GM18517 (cell line): ENCODE data around the gene GPRIN1.

Experiments
- ATAC-seq: cut with Tn5 transposase; IDR thresholded peaks from one replicate; pipeline ENCODE4 v1.9.1; 2021; ENCODE audit warnings: mild to moderate bottlenecking, moderate library complexity; ENCODE audit not compliant: unreplicated experiment

GPRIN1 gene

DNA sequence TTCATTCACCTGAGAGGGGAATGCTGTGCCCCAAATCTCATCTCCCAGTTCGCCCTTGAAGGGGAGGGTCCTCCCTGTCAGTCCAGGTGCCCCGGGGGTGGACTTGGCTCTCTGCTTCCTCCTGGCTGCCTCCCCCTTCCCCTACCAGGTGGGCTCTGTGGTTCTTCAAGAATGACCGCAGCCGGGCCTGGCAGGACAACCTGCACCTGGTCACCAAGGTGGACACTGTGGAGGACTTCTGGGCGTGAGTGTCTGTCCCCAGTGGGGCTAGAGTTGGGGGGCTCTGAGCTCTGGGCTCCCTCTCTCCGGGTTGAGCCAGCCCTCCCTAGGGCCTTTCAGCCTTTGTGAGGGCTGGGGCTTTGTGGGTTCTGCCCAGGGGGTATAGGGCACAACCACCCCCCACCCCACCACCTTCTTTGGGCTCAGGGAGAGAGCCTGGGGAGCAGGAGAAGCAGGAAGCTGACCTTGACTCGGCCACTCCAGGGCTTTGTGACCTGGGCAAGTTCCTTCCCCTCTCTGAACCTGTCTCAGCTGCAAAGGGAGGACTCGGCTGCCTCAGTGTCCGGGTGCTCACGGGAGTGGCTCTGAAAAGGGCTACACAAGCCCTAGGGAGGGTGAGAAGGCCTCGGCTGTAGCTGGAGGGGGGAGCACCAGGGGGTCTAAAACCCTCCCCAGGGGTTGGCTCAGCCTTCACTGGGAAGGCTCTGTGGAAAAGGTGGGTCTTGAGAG is 33.7 kb upstream of the GPRIN1 start:
- no peak for ATAC-seq

- no peak for ATAC-seq
These were observed 32.9 kb upstream of the GPRIN1 start for GRCh38 chr5:176642675-176643490.

GRCh38 chr5:176640616-176641015 is 30.7 kb upstream of the GPRIN1 start:
- ATAC-seq = no peak

DNA sequence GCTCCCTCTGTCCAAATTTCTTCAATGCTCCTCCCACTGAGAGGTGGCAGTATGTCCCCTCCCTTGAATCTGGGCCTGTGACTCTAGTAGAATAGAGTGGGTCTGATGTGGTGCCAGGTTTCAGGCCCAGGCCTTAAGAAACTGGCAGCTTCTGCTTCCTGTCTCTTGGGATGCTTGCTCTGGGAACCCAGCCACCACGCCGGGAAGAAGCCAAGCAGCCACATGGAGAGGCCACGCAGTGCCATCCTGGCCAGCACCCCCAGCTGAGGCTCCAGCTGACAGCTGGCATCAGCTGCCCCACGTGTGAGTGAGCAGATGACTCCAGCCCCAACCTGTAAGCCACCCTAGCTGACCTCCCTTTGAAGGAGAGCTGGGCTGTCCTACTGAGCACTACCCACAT is 30.0 kb upstream of the GPRIN1 start:
- no peak for ATAC-seq

- ATAC-seq = no peak
These were observed 29.3 kb upstream of the GPRIN1 start for GRCh38 chr5:176639208-176639607.

- no peak for ATAC-seq
These were observed 28.5 kb upstream of the GPRIN1 start for GRCh38 chr5:176638437-176638836.

- ATAC-seq = no peak
These were observed 27.6 kb upstream of the GPRIN1 start for GRCh38 chr5:176637556-176637955.

- ATAC-seq = no peak
These were observed 26.5 kb upstream of the GPRIN1 start for GRCh38 chr5:176636426-176636825.

DNA sequence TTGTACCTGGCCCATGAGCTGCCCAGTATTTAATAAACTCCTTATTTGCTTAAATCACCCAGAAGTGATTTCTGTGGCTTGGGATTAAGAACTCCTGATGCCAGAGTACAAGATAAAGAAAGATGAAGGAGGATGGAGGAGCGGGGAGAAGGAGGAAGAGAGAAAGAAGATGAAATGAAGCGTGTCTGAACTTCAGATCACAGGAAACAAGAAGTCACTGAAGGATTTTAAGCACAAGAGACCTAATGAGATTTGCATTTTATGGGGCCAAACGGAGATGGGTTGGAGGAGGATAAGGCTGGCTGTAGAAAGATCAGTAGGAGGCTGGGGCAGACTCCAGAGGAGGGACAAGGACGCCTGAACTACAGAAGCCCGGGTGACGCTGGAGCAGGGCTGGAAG is 23.6 kb upstream of the GPRIN1 start:
- no peak for ATAC-seq

DNA sequence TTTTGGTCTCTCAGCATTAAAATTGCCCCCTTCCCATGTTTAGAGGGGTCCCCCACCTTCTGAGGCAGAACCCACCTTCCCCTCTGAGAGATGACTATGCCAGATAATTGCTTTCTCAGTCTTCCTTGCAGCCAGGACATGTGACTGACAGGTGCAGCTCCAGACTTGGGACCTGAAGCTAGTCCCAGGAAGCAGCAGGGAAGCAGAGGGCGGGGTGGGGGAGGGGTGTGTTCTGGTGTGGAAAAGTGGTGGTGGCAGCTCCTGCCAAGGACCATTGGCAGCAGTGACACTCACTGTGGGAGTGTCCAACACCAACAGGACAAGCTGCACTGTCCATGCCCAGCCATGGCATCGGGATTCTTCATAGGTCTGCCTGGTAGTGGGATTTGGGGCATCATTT is 22.8 kb upstream of the GPRIN1 start:
- ATAC-seq = no peak

DNA sequence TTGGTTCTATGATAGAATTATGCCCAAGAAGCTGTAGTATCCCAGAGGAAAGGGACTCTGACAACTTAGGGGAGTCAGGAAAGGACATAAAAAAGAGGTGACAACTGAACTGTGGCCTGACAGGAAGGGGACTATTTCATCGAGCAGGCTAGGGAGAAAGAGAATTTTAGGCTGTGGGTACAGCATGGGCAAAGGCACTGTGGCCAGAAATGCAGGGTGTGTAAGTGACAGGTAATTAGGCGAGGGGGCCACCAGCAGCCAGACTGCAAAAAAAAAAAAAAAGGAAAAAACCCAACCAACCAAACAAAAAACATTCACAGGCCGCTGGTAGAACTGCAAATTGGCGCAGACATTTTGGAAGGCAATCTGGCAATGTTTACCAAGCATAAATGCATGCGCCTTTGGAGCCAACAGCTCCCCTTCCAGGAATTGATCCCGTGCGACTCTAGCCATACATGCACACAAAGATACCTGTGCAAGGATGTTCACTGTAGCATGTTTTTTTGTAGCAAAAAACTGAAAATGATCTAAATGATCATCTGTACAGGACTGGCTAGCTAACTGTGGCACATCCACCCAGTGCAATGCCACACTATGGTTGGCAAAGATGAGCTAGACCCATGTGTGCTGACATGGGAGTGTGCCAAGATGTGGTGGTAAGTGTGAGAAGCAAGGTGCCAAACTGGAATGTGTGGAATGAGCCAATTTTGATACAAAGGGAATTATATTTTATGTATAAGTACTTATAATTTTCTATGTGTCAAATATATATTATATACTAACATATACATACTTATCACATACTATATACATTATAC is 21.6 kb upstream of the GPRIN1 start:
- no peak for ATAC-seq

DNA sequence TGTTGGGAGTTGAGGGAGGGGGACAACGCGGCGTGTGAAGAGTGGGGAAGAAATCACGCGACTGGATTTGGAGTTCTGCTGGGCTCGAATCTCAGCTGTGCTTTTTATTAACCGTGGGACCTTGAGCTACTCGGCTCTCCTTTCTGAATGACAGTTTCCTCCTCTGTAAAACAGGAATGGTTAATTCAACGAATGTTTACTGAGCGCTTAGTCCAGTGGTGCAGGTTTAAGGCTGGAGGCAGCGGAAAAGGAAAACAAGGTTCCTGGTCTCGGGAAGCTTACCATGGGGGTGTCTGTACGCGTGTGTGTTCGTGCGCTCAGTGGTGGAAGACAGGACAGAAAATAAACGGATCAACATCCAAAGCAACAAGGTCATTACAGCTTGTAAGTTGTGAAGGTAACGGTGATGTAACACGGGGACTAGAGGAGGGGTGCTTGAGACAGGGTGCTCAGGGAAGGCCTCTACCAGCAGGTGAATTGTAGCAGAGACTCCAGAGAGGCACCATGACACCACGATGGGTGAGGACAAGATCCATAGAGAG is 20.8 kb upstream of the GPRIN1 start:
- no peak for ATAC-seq

GRCh38 chr5:176629853-176630680 is 20.1 kb upstream of the GPRIN1 start, which contains the start of the genes EIF4E1B and SNCB:
Gene EIF4E1B, plus strand, starts transcription at chr5:176630675. Its CDS starts 12,113 bp downstream, at chr5:176642788.
Gene SNCB, minus strand, starts transcription at chr5:176630534. Its CDS starts 880 bp downstream, at chr5:176629654.
- ATAC-seq = no peak

DNA sequence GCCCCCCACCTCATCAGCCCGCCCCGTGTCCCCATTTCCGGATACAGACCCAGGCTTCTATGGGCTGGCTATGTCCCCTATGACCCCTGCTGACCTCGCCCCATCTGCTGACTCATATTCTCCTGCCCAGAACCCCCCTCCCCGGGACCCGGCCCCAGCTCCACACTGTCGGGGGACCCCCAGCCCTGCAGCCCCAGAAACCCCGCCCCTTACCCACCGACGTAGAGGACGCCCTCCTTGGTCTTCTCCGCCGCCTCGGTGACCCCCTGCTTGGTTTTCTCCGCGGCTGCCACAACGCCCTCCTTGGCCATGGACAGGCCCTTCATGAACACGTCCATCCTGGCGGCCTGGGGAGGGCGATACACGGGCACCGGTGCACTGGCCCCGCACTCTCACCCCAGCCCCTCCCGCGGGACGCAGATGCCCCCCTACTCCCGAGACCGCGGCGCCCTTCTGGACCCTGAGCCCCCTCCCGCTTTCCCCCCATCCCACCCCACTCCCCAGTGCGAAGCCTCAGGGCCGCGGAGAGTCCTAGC is 19.4 kb upstream of the GPRIN1 start:
- ATAC-seq = no peak

- no peak for ATAC-seq
These were observed 18.7 kb upstream of the GPRIN1 start for GRCh38 chr5:176628406-176629228.

GRCh38 chr5:176627582-176627981 is 17.6 kb upstream of the GPRIN1 start:
- ATAC-seq = no peak

- ATAC-seq = no peak
These were observed 16.9 kb upstream of the GPRIN1 start for GRCh38 chr5:176626876-176627236.

GRCh38 chr5:176625966-176626875 is 16.3 kb upstream of the GPRIN1 start:
- ATAC-seq = no peak
